Psoas muscle (tissue), 8 donors: Measurements from ENCODE around the gene CUX1. TPM values are rescaled to one million over a fixed set of nuclear protein-coding genes. Genes with fewer than 3 reads are reported as not detected.

Source experiments
- ATAC-seq, 4 donors: fragments of 200-7000 bp; cut with Tn5 transposase; one replicate each; pipeline ENCODE4 v1.9.1; 2020; ENCODE audit warnings: moderate library complexity in 3 of 4, mild to moderate bottlenecking in 2 of 4
- DNase-seq, 2 donors: peaks; one replicate each; pipeline ENCODE4 v3.0.0-alpha.2; 2020
- H3K27ac ChIP-seq: fragments of 200-600 bp; one replicate; pipeline ENCODE4 v1.8.0; 2022
- H3K27me3 ChIP-seq, 3 donors: fragments of 200-600 bp in 1 of 3; one replicate each; pipeline versions ENCODE4 v1.6.1 to v1.8.0; 2013 to 2022; ENCODE audit warnings: low read length in 2 of 3, mild to moderate bottlenecking in 2 of 3, moderate library complexity in 1 of 3; ENCODE audit not compliant: insufficient read depth in 3 of 3
- H3K36me3 ChIP-seq, 2 donors: fragments of 200-600 bp in 1 of 2; one replicate each; pipeline versions ENCODE4 v1.6.1 to v1.8.0; 2013 to 2022; ENCODE audit warnings: low read depth in 1 of 2, mild to moderate bottlenecking in 1 of 2, moderate library complexity in 1 of 2; ENCODE audit not compliant: insufficient read depth in 1 of 2
- H3K4me1 ChIP-seq: fragments of 200-600 bp; one replicate; pipeline ENCODE4 v1.8.0; 2022
- H3K4me3 ChIP-seq: fragments of 200-600 bp; one replicate; pipeline ENCODE4 v1.8.0; 2022; ENCODE audit warnings: mild to moderate bottlenecking
- H3K9me3 ChIP-seq: fragments of 200-600 bp; one replicate; pipeline ENCODE4 v1.8.0; 2022
- CTCF ChIP-seq: fragments of 200-600 bp; IDR thresholded peaks from one replicate; pipeline ENCODE4 v1.8.0; 2022; ENCODE audit warnings: antibody characterized with exemption
- WGBS, 3 donors: extraction: QIAGEN DNeasy Blood & Tissue Kit; methylation state at CpG; one replicate each; pipeline versions ENCODE4 v1.1.6 to v1.1.7; 2013; 5-methylcytosine and 5-hydroxymethylcytosine counted together
- intact Hi-C, 2 donors: fragments of 100-400 bp; cut with DNase I; formaldehyde crosslinking; loops; one replicate each; pipeline versions ENCODE4 v1.11.0 to v1.14.2; 2022
- polyA plus RNA-seq, 3 donors: library from polyadenylated mRNA; stranded (reverse); fragments of 200-250 nt; gene quantifications; one replicate each; pipeline ENCODE4 v1.2.3, GENCODE V29; 2013
- total RNA-seq, 4 donors: library from RNA; stranded (reverse); fragmentation: NEBNext Ultra II Directional in 2 of 4; extraction: Animal tissue kit (Norgen Biotek cat#: 25700) in 2 of 4; gene quantifications; one replicate each; pipeline versions ENCODE4 v1.2.1 to v1.2.4, GENCODE V29; 2021 to 2023
- donor health status: healthy with polysubstance abuse.
- donor health status: DM: no; HTN: no; CAD: no; lungs with moderate emphysema.
- donor health status: Bipolar disorder and iron deficiency.
- donor health status: healthy.
- donor health status: DM: yes; HTN: yes; CAD: no.
- donor health status: DM: no; HTN: no; CAD: no.
- donor health status: DM: no; HTN: no; CAD: no.
- donor health status: DM: yes; HTN: yes; CAD: no.

The CUX1 gene
- total and polyA plus RNA-seq, 7 donors, result 12.5 to 95.6 (median 72.4) TPM

- ATAC-seq, result no peak
- 91 to 96% (median 95%) methylated on average over 9 of the region's 9 CpGs for WGBS, 3 donors
- Histone ChIP-seq H3K9me3 (no peaks in the 10 kb centered on the region), H3K27me3 (no peaks in the 10 kb centered on the region), H3K27ac (no peak overlapping the region), H3K36me3 (no peaks in the 10 kb centered on the region), H3K4me1 (peaks cover 24% of the 10 kb centered on the region), H3K4me3 (no peak overlapping the region)
- no peak for DNase-seq
- intact Hi-C loops, result no loop called here
- no peak for TF ChIP-seq CTCF
These were observed 171.1 kb downstream of the CUX1 start for GRCh38 chr7:101988513-101988912.

DNA sequence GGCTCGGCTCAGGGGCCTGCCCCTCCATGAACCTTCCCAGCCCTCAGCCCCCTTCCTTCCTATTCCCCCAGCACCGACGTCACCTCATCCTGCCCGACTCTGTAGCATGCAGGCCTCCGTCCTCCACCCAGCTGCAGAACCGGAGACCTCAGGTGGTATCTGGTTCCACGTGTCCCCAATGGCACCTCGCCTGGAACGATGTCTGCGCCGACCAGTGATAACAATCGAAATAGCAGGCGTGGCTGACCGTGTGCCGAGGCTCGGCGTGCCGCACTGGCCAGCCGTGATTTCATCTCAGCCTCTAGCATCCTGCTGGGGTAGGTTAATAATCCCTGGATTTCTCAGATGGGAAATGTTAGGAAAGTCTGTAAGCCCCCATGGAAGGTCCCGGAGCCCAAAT is 171.7 kb downstream of the CUX1 start:
- ATAC-seq (no peak), DNase-seq (no peak)
- no peaks in the 10 kb centered on the region for H3K36me3 ChIP-seq
- H3K4me1 ChIP-seq, result peaks cover 24% of the 10 kb centered on the region
- H3K27ac ChIP-seq, result no peak overlapping the region
- no peaks in the 10 kb centered on the region for H3K9me3 ChIP-seq
- no peak for TF ChIP-seq CTCF
- H3K27me3 ChIP-seq, result no peaks in the 10 kb centered on the region
- no peak overlapping the region for H3K4me3 ChIP-seq
- 90% methylated on average over 20 of the region's 20 CpGs for WGBS, 3 donors
- intact Hi-C loops, result no loop called here

GRCh38 chr7:101990811-101991418 is 173.5 kb downstream of the CUX1 start:
- Histone ChIP-seq H3K9me3 (no peaks in the 10 kb centered on the region), H3K4me3 (no peak overlapping the region), H3K27me3 (no peaks in the 10 kb centered on the region), H3K4me1 (peaks cover 9% of the 10 kb centered on the region), H3K36me3 (no peaks in the 10 kb centered on the region), H3K27ac (no peak overlapping the region)
- intact Hi-C loops, result no loop called here
- no peak for TF ChIP-seq CTCF
- 90 to 93% (median 91%) methylated on average over 17 of the region's 17 CpGs for WGBS, 3 donors
- ATAC-seq, result no peak
- no peak for DNase-seq

DNA sequence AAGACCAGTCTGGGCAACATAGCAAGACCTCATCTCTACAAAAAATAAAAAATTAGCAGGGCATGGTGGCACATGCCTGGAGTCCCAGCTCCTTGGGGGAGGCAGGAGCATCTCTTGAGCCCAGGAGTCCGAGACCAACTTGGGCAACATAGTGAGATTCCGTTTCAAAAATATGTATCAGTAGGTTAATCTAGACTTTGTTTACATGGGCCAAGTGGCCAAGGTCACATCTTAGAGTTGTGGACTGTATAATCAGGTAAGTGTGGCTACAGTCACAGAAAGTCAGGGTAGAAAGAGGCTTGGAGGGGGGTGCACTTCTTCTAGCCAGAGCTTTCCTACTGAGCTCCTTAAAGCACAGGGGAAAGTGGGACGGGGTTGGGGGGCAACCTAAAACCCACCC is 174.4 kb downstream of the CUX1 start:
- Histone ChIP-seq H3K4me3 (no peak overlapping the region), H3K27me3 (no peaks in the 10 kb centered on the region), H3K4me1 (peaks cover under 1% of the 10 kb centered on the region), H3K36me3 (no peaks in the 10 kb centered on the region), H3K27ac (no peak overlapping the region), H3K9me3 (no peaks in the 10 kb centered on the region)
- 87 to 94% (median 91%) methylated on average over 3 of the region's 3 CpGs for WGBS, 3 donors
- intact Hi-C loops, result no loop called here
- no peak for ATAC-seq
- no peak for DNase-seq
- TF ChIP-seq CTCF, result no peak

DNA sequence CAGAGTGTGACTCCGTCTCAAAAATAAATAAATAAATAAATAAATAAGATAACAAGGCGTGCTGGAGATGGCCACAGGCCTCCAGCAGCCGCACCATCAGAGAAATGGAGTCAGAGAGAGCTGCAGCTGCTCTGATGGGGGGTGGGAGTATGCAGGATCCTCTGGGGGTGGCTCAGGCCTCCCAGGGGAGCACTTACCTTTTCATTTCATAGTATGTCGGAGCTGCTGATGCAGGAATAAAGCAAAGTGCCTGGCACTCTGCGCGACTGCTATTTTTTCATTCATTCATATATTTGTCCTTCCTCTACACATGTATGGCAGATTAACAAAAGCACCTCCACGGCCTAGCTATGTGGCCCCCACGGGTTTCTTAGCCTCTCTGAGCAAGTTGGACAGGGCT is 175.9 kb downstream of the CUX1 start:
- WGBS, 3 donors, result 96 to 97% (median 97%) methylated on average over 8 of the region's 8 CpGs
- Histone ChIP-seq H3K27ac (no peak overlapping the region), H3K9me3 (no peaks in the 10 kb centered on the region), H3K36me3 (no peaks in the 10 kb centered on the region), H3K4me3 (no peak overlapping the region), H3K4me1 (peaks cover 4% of the 10 kb centered on the region), H3K27me3 (no peaks in the 10 kb centered on the region)
- TF ChIP-seq CTCF, result no peak
- DNase-seq, result no peak
- no peak for ATAC-seq
- intact Hi-C loops, result no loop called here
